Raji (cell line): Measurements from ENCODE around the gene SLC9A5.
A peak's percentile ranks its signal among the peaks of the same experiment; 100 is the strongest.

Source experiments
- POLR2A ChIP-seq: IDR thresholded peaks from 2 replicates; pipeline ENCODE4 v1.6.1; 2011; ENCODE audit warnings: low read depth, low read length, control low read depth; ENCODE audit not compliant: insufficient read depth

Gene SLC9A5

GRCh38 chr16:67243481-67243880 lies 5.3 kb upstream of the SLC9A5 start:
- TF ChIP-seq POLR2A: no peak

GRCh38 chr16:67244387-67245185 lies 4.2 kb upstream of the SLC9A5 start:
- peak; percentile 59 for TF ChIP-seq POLR2A

GRCh38 chr16:67245186-67245585 lies 3.6 kb upstream of the SLC9A5 start:
- TF ChIP-seq POLR2A: no peak

DNA sequence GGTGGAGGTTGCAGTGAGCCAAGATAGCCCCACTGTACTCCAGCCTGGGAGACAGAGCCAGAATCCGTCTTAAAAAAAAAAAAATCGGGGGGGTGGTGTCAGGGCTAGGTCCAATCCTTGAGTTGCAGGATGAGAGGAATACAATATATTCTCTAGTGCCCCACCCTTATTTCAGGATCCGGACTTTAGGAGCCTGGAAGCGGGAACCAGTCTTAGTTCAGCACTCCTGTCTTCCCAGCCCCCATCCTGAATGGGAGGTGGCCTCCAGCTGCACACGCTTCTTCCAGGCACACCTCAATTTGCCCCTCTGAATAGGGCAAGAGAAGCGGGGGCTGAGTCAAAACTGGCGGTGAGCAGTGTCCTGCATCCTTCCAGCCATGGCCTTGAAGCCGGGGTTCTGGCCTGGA lies 3.1 kb upstream of the SLC9A5 start:
- no peak for TF ChIP-seq POLR2A

DNA sequence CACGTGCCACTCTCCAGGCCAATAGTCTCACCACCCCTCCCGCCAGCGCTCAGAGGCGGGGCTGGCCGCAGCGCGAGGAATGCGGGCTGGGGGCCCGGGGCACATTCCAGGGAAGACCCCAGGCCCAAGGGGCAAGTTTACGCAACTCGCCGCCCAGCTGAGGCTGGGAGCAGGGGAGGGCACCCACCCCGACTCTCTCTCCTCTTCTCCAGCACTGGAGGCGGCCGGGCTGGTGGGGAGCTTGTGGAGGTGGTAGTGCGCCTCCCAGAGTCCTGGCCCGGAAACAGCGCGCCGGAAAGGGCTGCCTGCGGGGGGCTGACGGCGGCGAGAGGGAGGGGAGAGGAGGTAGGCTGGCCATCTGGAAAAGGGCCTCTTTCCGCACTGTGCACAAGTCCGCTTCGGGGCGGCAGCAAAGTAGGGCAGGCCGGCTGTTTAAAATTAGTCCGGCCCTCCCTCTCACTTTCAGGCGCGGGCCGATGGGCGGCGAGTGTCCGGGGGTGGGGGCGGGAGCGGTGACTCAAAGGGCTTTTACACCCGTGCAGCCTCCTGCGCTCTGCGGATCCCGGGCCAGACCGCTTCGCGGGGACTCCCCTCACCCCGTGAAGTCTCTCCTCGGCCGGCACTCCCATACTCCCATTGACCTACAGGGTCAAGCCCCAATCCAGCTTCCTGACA lies 2.6 kb upstream of the SLC9A5 start:
- TF ChIP-seq POLR2A: peak; percentile 58

DNA sequence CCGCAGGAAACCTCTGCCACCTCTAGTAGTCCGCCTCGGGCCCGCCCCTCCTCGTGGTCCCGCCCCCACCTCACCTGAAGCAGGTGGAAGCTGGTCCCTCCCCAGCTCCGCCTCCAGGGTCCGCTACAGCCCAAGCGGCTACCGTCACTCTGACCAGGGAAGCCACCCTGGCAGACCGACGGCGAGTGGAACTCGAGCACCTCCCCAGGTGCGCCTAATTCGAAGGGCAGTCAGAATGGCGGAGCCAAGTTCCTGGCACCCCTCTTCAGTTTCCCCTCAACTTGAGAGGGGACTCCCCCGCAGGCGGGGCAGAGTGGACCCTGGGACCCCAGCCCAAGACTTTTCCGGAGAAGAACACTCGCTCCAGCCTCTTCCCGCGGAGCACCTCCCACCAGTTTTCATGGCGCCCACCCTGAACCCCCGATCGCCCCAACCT lies 2.0 kb upstream of the SLC9A5 start:
- TF ChIP-seq POLR2A: no peak

DNA sequence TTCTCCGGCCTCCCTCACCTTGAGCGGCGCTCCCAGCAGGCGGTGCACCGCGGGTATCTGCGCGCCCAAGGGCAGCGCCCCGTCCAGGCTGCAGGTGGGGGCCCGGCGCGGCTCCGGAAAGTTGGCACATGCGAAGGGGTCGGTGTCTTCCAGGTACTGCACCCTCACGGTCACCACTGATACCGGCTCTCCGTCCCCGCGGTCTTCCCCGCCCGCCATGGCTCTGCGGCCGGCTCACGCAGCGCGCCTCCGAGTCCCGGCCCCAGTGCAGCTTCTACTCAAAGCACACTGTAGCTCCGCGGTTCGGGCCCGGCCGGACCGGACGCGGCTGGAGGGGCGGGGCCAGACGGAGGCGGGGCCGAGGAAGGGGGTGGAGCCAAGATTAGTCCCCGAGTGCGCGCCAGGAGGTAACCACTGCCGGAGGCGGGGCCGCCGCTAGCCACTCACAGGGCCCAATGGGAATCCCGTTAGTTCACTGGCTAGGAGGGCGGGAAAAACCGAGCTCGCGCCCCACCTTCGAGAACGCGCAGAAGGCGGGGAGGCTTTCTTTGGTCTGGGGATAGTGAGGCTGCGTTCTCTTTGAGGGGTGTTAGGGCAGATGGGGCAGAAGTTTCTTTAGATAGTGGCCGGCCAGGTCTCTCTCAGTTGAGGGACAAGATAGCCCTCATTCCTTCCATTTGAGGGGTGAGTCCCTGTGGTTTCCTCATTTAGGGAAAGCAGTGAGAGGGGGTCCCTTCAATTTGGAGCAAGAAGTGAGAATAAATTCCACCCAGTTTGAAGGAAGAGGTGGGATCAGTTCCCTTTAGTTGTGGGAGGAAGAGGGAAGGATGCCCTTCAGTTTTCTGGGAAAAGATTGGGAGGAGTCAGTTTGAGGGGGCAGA lies 1.3 kb upstream of the SLC9A5 start, which contains the start of gene FHOD1:
FHOD1 (minus strand) TSS at position 290 of the 881 bp plus-strand sequence; CDS start at position 219, 71 bp downstream.
- peak; percentile 73 for TF ChIP-seq POLR2A

- no peak for TF ChIP-seq POLR2A
These were observed 742 bp upstream of the SLC9A5 start for GRCh38 chr16:67248073-67248400.

- no peak for TF ChIP-seq POLR2A
These were observed 632 bp downstream of the SLC9A5 start for GRCh38 chr16:67249178-67250044.

GRCh38 chr16:67250045-67250327 lies 1.2 kb downstream of the SLC9A5 start:
- no peak for TF ChIP-seq POLR2A

GRCh38 chr16:67252609-67253497 lies 4.1 kb downstream of the SLC9A5 start:
- TF ChIP-seq POLR2A: no peak

DNA sequence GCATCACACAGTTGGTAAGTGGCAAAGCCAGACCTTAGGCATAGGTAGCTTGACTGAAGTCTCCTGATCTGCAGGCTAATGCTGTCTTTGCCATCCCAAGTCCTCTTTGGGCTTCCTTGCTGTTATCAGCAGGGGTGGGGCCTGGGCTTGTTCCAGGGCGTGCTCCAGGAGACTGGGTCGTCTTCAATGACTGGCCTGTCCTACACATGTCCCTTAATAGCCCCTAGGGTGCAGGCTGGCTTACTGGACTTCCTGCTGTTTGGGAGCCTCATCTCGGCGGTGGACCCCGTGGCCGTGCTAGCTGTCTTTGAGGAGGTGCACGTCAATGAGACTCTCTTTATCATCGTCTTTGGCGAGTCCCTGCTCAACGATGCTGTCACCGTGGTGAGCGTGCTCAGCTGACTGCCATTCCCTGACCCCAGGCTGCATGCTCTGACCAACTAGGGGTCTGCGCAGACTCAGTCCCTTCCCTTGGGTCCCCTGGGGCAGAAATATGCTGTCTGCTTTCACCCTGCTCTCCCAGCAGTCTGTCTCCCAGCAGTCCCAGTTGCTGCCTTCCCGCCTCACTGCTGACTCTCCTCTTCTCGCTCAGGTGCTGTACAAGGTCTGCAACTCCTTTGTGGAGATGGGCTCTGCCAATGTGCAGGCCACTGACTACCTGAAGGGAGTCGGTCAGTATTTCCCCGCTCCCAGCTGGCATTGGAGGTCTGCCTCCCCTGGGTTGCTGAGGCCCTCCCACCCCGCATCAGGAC lies 6.2 kb downstream of the SLC9A5 start:
- no peak for TF ChIP-seq POLR2A
